ENCODE results near the gene ZCCHC24. TPM values are rescaled to one million over a fixed set of nuclear protein-coding genes. Genes with fewer than 3 reads are reported as not detected.

ZCCHC24 gene
- total and polyA plus RNA-seq, 2 donors from 2014 or later: 8.4 to 21.3 TPM

DNA sequence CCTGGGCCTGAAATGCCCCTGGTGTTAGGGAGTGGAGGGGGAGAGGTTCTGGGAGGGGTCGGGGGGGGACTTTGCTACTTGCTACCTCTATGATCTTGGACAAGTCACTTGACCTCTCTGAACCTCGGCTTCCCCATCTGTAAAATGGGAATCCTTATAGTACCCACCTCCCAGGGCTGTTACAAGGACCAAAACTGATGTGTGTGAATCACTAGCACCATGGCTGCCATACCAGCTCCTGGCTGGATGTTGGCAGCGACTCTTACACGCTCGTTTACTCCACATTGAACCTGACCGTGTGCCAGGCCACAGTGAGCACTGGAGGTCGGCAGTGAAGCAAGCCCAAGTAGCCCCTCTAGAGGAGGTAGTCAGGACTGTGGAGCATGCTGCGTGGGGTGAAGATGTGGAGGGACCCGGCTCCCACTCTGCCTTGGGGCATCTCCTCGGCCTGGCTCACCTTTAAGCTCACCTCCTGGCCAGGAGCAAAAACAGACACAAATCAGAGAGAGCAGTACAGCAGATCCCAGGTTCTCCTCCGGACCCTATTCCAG, 69.3 kb downstream of the ZCCHC24 start:
- no peaks in the 10 kb centered on the region for H3K27me3 ChIP-seq (ENCODE audit: control insufficient read depth, insufficient read depth, low read length)
- H3K4me3 ChIP-seq (ENCODE audit: low read length in 3 of 3): no peak overlapping the region
- H3K9me3 ChIP-seq (ENCODE audit: control insufficient read depth in 2 of 3, insufficient read depth in 1 of 3, low read length in 3 of 3): peaks cover 0 to 2% (median 0%) of the 10 kb centered on the region in 3 donors
- H3K4me1 ChIP-seq (ENCODE audit: control insufficient read depth in 2 of 3, insufficient read depth in 2 of 3, low read depth in 1 of 3, low read length in 3 of 3): peaks cover 0 to 14% (median 0%) of the 10 kb centered on the region in 3 donors
- TF ChIP-seq CTCF (IDR thresholded peaks at IDR 0.05; ENCODE audit: borderline replicate concordance, extremely low read depth, insufficient read depth): no peak
- FAIRE-seq (no peak), DNase-seq (peak in 1 of 5 donors; percentile 24)
- no peak overlapping the region for H3K9ac ChIP-seq (ENCODE audit: low read length in 3 of 3)
- no peaks in the 10 kb centered on the region for H3K36me3 ChIP-seq (ENCODE audit: control insufficient read depth in 2 of 3, insufficient read depth in 3 of 3, low read length in 3 of 3)
- H3K27ac ChIP-seq (ENCODE audit: low read depth in 2 of 2, low read length in 2 of 2): no peak overlapping the region
- intact Hi-C loops (cut with DNase I): loop anchor here (5.0 to 10.0 kb wide), 2 partner anchors 86 to 119 kb away; no protein-coding TSS in a partner anchor

GRCh38 chr10:79375321-79376077, 69.9 kb downstream of the ZCCHC24 start:
- H3K4me3 ChIP-seq (ENCODE audit: low read length in 3 of 3): no peak overlapping the region
- no peak for TF ChIP-seq CTCF (IDR thresholded peaks at IDR 0.05; ENCODE audit: borderline replicate concordance, extremely low read depth, insufficient read depth)
- no peak overlapping the region for H3K27ac ChIP-seq (ENCODE audit: low read depth in 2 of 2, low read length in 2 of 2)
- peaks cover 0 to 9% (median 0%) of the 10 kb centered on the region in 3 donors for H3K4me1 ChIP-seq (ENCODE audit: control insufficient read depth in 2 of 3, insufficient read depth in 2 of 3, low read depth in 1 of 3, low read length in 3 of 3)
- H3K27me3 ChIP-seq (ENCODE audit: control insufficient read depth, insufficient read depth, low read length): no peaks in the 10 kb centered on the region
- DNase-seq (peak in 2 of 5 donors; percentile 45 to 57), FAIRE-seq (no peak)
- peaks cover 0 to 2% (median 0%) of the 10 kb centered on the region in 3 donors for H3K9me3 ChIP-seq (ENCODE audit: control insufficient read depth in 2 of 3, insufficient read depth in 1 of 3, low read length in 3 of 3)
- no peak overlapping the region for H3K9ac ChIP-seq (ENCODE audit: low read length in 3 of 3)
- no peaks in the 10 kb centered on the region for H3K36me3 ChIP-seq (ENCODE audit: control insufficient read depth in 2 of 3, insufficient read depth in 3 of 3, low read length in 3 of 3)
- intact Hi-C loops (cut with DNase I): loop anchor here (5.0 to 10.0 kb wide), 2 partner anchors 87 to 119 kb away; no protein-coding TSS in a partner anchor

DNA sequence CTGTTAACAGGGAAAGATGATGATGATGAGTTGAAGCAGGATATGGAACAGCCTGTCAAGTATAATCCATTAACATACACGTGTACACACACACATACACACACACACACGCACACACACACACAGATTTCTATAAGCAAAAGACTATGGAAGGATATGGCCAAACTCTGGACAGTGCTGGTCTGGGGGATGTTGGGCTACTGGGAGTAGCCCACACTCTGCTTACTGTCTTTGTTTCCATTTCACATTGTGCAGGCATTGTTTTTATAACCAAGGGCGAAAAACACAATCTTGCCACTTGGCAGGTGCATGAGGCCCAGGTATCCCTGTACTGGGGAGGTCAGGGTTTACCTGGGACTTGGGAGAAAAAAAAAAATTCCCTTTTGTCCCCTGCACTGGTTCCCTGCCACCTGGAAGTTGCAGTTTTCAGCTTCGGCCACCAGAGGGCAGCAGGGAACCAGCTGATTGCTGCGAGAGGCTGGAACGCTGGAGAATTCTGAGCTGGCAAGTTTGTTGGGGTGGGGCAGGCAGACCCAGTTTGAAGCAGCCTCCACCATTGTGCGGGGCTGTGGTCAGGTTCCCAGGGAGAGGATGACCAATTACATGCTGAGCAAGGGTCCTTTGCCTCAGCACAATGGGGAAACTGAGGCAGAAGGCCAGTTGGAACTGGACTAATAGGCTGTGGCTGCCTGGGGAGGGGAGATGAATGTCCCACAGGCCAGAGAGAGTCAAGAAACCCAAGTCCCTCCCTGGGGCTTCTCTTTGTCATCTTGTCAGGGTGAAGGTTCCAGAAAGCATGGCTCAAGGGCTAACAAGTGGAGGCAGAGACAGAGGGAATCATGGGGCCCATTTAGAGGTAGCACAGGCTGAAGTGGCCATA, 70.9 kb downstream of the ZCCHC24 start:
- intact Hi-C loops (cut with DNase I): loop anchor here (5.0 to 10.0 kb wide), 2 partner anchors 88 to 120 kb away; no protein-coding TSS in a partner anchor
- peak; percentile 97 for TF ChIP-seq CTCF (IDR thresholded peaks at IDR 0.05; ENCODE audit: borderline replicate concordance, extremely low read depth, insufficient read depth)
- no peak for FAIRE-seq

More for the DNA sequence above, 70.9 kb downstream of the ZCCHC24 start:
- DNase-seq: peak; percentile 83 to 90 (median 88)
- Histone ChIP-seq H3K4me3 (ENCODE audit: low read length in 3 of 3) (no peak overlapping the region), H3K9me3 (ENCODE audit: control insufficient read depth in 2 of 3, insufficient read depth in 1 of 3, low read length in 3 of 3) (peaks cover 0 to 2% (median 0%) of the 10 kb centered on the region in 3 donors), H3K36me3 (ENCODE audit: control insufficient read depth in 2 of 3, insufficient read depth in 3 of 3, low read length in 3 of 3) (no peaks in the 10 kb centered on the region), H3K4me1 (ENCODE audit: control insufficient read depth in 2 of 3, insufficient read depth in 2 of 3, low read depth in 1 of 3, low read length in 3 of 3) (peaks cover 0 to 3% (median 0%) of the 10 kb centered on the region in 3 donors), H3K27me3 (ENCODE audit: control insufficient read depth, insufficient read depth, low read length) (no peaks in the 10 kb centered on the region), H3K27ac (ENCODE audit: low read depth in 2 of 2, low read length in 2 of 2) (no peak overlapping the region), H3K9ac (ENCODE audit: low read length in 3 of 3) (no peak overlapping the region)

All from kidney (tissue), 14 donors.